Activated CD8-positive, alpha-beta memory T cell treated with anti-CD3 and anti-CD28 coated beads, Interleukin-2, amount 50 U/mL, for 1 hour (primary cell): ENCODE data around the gene INF2.
A peak's percentile ranks its signal among the peaks of the same experiment; 100 is the strongest.

Experiments used
- DNase-seq: peaks from one replicate; pipeline ENCODE4 v3.0.0-alpha.2; 2020; ENCODE audit errors: extremely low read depth

INF2 gene

DNA sequence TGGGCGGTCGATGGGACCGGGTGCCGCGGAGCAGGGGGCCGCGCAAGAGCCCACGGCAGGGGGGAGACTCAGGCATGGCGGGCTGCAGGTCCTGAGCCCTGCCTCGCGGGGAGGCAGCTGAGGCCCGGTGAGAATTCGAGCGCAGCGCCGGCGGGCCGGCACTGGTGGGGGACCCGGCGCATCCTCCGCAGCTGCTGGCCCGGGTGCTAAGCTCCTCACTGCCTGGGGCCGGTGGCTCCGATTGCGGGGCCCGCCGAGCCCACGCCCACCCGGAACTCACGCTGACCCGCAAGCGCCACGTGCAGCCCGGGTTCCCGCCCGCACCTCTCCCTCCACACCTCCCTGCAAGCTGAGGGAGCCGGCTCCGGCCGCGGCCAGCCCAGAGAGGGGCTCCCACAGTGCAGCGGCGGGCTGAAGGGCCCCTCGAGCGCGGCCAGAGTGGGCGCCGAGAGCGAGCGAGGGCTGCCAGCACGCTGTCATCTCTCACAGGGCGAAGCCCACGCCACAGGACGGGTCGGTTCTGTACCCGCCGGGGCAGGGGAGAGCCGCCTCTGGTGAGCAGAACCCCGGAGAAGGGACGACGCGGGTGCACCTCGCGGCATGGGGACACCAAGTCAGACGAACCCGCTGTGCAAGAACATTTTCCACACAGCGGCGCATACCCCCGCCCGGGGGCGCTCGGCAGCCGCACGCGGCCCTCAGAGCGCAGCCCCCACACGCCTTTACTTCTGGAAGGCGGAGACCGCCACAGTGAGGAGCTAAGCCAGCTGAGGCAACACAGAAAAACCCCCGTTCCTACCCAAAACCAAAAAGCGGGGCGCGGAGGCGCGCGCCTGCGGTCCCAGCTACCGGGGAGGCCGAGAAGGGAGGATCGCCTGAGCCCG, 62.4 kb downstream of the INF2 start:
- no peak for DNase-seq

DNA sequence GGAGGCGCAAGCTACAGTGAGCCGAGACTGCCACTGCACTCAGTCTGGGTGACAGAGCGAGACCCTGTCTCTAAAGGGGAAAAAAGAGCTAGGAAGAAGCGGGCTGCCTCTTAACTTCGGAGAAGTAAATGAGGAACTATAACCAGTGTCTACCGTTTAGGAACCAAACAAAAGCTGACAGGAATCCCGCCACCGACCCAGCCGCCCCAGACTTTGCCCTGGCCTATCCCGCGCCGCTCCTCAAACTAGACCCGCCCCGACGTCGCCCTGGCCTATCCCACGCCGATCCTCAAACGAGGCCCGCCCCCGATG, 63.0 kb downstream of the INF2 start:
- no peak for DNase-seq

DNA sequence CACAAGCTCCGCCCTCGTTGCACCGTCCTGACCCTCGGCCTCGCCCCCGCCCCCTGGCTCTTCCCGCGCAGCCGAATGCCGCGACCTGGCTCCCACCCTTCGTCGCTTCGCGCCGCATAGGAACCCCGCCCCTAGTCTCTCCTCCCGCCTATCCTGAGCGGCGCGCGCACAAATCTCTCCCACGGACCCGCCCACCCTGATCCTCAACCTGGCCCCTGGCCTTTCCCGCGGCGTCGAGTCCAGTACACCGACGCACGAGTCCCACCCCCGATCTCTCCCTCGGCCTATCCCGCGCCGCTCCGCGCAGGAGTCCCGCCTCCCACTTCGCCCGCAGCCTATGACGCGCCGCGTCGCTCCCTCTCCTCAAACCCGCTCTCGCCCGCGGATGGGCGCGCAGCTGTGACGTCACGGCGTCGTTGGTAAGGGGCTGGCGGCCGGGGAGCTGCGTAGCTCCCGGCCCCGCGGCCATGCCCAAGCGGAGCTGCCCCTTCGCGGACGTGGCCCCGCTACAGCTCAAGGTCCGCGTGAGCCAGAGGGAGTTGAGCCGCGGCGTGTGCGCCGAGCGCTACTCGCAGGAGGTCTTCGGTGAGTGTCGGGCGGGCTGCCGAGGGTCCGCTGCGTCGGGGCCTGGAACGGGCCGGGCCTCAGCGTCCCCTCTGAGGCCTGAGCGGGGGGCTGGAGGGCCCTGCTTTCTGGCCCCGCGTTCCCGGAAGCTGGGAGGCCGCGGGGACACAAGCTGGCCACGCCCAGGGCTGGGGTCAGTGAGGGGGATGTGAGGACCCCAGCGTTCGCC, 63.5 kb downstream of the INF2 start, which contains the start of gene SIVA1:
TSS of gene SIVA1 (plus strand) at position 413 of the 793 bp plus-strand sequence. CDS start at position 468, 55 bp downstream.
- peak; percentile 98 for DNase-seq

DNA sequence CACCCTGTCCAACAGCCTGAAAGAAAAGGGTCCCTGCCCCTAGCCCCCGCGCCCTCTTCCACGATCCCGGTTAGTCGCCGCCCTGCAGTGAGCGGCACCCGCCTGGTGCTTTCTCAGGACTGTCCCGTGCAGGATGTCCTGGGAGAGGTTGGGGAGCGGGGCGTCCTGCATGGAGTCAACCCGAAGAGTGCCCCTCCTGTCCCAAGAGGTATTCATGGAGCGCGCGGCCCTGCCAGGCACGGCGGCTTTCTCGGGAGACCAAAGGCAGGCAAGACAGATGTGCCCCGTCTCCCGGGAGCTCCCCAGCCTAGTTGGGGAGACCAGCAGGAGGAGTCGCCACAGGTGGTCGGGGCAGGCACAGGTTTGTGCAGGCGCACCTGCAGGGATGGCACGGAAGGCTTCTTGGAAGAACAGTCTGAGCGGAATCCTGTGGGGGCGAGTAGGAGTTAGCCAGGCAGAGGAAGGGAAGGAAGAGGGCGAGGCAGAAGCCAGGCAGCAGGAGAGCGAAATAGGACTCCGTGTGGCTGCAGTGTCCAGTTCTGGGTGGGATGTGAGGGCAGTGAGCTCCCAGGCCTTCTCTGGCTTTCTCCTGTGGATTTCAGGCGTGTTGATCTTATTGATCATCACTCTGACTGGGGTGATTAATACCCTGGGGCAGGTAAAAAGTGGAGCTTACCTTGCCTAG, 64.3 kb downstream of the INF2 start:
- DNase-seq, result no peak

DNA sequence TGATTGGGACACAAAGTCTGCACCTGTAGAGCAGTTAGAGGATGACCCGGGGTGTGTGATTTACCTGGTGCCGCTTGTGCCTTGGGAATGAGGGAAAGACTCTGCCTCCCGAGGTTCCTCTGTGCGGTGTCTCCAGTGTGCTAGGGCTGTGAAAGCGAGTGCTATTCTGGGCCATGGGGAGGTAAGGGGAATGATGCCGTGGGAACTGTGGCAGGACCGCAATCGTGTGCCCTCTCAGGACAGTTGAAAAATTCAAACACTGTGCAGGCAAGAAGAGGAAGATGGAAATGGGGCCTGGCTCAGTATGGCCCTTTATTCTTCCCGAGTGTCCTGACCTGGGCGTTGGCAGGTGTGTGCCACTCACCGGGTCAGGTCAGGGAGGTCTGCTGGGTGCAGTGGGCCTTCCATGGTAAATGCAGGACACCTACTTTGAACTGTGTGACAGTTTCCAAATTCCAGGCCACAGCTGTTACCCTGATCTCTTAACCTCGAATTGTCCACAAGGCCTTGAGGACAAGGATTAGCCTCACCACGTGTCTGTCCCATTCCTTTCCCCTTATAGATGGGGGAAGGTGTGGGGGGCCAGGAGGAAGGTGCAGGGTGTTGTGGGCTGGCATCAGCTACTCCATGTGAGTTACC, 64.9 kb downstream of the INF2 start:
- DNase-seq, result no peak

DNA sequence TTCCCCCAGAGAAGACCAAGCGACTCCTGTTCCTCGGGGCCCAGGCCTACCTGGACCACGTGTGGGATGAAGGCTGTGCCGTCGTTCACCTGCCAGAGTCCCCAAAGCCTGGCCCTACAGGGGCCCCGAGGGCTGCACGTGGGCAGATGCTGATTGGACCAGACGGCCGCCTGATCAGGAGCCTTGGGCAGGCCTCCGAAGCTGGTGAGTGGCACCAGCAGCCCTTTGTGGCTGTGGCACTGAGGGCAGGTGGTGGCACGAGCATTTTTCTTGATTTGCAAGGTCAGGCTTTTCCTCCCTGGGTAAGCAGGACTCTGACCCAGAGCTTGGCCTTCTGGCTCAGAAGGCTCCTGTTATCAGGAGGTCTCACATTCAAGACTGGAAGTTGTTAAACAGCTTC, 66.2 kb downstream of the INF2 start:
- no peak for DNase-seq

DNA sequence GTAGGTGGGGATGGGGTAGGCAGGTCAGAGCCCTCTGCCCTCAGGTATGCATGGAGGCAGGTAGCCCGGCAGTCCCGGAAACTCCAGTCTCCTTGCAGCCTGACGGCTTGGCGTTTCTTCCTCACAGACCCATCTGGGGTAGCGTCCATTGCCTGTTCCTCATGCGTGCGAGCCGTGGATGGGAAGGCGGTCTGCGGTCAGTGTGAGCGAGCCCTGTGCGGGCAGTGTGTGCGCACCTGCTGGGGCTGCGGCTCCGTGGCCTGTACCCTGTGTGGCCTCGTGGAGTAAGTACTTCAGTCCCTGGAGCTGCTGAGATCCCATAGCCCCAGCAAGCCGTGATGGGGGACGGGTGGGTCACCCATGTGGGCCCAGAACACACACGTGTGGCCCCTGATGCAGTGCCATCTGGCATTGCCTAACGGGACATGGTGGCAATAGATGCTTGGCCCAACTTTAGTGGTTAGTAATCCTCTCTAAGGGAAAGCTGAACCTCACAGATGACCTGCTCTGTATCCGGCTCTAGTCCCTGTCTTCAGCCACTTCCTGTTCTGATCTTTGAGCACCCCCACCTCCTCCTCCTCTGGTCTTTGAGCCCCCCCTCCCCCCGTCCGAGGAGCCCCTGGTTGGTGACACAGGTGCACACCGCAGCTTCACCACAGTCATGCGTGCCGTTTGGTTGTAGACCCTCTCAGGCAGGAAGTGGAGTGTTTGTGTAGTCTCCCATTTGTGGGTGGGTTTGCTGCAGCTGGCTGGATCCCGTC, 67.2 kb downstream of the INF2 start:
- DNase-seq, result no peak

DNA sequence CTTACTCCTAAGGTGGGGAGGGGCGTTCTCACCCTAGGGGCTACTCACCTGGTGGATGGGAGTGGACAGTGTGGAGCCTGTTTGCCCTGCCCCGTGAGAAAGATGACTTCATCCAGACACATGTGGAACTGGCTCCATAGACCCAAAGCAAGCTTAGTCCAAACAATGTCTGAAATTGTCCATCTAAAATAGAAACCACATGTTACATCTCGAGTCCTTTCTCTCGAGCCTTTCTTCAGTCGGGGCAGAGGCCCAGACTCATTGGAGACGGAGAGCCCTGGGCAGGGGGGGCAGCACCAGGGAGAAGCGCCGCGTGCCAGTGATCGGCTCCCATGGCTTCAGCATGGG, 67.8 kb downstream of the INF2 start:
- DNase-seq, result no peak

DNA sequence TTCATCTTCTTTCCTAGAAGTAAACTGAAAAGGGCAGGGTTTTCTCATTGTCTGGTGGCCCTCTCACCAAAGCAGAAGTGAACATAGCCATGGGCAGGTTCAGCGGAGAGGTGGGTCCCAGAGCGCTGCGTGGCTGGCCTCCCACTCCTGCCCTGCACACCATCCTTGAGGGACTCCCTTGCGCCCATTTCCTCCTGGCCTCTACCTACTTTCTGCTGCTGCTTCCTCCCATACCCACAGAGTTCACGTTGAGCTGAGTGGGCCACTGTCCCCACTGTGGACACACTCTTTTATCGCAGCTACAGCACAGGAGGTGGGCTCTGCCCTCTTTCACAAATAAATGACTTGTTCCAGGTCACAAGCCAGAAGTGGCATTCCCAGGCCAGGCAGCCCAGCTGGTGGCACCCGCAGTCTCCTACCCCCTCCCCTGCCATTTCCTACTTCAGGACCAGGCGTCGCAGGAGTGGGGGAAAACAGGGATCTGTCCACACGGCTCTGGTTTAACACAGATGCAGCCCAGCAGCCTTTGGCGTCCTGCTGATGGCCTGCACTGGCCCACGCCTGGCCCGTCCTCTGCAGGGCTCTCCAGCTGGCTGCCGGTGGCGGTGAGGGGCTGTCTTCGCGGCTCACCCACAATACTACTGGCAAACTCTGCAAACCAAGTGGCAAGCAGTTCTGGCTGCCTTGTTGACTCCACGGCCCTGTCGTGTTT, 68.4 kb downstream of the INF2 start:
- no peak for DNase-seq

DNA sequence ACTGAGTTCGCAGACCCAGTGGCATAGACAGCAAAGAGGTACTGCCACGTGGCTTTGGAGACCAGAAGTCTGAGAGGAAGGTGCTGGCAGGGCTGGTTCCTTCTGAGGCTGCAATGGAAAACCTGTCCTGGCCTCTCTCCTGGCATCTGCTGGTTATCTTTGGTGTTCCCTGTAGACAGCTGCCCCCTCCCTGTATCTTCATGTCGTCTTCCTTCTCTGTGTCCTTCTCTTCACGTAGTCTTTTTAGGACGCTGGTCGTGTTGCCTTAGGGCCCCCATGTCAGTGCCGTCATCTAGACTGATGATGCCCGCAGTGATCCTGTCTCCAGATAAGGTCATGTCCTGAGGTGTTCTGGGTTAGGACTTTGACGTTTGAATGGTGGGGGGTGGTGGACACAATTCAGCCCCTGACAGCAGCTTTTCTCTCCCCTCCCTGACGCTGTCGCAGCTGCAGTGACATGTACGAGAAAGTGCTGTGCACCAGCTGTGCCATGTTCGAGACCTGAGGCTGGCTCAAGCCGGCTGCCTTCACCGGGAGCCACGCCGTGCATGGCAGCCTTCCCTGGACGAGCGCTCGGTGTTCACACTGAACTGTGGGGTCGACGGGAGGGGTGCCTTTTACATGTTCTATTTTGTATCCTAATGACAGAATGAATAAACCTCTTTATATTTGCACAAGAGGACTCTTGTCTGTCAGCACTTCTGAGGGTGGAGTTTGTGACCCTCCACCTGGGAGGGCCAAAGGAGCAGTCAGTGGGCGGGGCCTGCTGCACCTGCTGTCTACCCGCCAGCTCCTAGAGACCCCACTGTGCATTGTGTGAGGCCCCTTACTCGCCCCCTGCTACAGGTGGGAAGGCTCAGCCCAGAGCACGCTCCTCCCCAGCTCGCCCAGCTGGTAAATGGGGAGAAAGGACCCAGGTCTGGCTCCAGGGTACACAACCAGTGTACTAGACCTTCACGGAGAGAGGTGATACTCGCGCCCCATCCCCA, 69.9 kb downstream of the INF2 start:
- no peak for DNase-seq

DNA sequence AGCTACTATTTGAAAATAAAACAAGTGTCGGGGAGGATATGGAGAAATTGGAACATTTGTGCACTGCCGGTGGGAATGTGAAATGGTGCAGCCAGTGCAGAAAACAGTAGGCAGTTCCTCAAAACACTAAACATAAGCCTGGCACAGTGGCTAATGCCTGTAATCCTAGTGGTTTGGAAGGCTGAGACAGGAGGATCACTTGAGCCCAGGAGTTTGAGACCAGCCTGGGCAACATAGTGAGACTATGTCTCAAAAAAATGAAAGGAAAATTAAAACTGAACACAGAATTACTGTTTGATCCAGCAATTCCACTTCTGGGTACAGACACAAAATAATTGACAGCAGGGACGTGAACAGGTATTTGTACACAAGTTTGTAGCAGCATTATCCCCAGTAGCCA, 76.1 kb downstream of the INF2 start:
- DNase-seq, result no peak

DNA sequence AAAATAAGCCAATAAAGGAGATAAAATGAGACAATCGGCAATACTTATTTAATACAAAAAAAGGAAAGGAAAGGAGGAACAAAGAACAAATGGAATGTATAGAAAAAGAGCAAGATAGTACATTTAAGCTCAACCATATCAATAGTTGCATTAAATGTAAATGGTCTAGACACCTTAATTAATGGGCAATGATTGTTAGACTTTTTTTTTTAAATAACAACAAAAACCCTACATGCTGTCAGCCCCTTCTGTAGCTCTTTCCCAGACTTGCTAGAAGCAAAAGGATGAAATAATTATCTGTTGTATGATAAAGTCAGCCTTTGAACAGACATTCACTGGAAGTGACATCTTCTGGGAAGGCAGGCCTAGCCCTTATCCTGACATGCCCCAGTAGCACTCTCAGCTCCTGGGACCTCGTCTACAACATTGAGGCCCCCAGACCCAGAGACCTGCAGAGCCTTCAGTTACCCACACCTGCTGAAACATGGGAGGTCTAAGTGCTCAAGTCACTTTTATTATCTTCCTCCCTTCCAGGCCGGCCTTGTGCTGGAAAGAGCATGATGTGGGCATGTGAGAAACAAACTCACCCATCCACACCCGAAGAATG, 76.9 kb downstream of the INF2 start:
- no peak for DNase-seq

DNA sequence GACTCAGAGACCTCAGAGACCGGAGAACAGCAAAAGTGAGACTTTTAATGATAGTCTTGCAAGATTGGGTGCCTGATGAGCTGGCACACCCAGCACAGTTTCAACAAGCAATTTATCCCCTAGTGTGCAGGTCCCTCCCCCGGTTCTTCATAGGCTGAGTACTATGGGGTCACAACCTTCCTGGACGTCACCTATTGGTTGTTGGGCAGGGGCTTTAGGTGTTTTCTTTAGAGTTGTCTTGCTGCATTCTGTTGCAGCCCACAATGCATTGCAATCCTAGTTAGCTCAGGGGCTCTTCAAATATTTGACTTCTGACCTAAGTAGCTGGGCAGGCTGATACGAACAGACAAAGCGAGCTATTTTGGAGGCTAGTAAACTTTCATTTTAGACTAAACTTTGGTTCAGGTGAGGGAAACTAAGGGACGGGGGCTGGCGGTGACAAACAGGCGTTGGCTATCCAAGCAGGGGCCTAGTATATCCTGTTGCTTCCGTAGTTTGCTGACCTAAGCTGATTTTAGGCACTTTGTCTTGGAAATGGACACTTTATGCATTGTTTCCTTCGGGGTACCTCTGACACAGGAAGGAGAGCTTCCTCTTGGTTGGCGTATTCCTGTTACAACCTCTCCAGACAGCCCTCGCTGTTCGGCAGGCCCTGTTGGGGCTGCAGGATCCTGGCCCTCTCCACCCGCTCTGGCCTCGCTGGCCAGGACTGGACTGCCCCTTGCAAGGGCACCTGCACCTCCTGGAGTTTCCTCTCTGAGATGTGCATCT, 77.6 kb downstream of the INF2 start:
- DNase-seq, result no peak

DNA sequence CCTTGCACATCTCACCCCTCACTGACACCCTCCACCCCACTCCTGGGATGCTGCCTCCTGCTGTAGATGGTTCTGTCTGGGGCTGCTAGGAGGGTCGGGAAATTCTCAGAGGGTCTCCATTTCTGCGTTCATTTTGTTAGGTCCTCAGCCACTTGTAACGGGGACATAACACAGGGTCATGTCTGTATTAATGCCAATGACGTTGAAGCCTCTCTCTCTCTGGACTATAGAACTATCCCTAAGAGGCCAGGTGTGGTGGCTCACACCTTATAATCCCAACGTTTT, 78.2 kb downstream of the INF2 start:
- DNase-seq, result no peak

DNA sequence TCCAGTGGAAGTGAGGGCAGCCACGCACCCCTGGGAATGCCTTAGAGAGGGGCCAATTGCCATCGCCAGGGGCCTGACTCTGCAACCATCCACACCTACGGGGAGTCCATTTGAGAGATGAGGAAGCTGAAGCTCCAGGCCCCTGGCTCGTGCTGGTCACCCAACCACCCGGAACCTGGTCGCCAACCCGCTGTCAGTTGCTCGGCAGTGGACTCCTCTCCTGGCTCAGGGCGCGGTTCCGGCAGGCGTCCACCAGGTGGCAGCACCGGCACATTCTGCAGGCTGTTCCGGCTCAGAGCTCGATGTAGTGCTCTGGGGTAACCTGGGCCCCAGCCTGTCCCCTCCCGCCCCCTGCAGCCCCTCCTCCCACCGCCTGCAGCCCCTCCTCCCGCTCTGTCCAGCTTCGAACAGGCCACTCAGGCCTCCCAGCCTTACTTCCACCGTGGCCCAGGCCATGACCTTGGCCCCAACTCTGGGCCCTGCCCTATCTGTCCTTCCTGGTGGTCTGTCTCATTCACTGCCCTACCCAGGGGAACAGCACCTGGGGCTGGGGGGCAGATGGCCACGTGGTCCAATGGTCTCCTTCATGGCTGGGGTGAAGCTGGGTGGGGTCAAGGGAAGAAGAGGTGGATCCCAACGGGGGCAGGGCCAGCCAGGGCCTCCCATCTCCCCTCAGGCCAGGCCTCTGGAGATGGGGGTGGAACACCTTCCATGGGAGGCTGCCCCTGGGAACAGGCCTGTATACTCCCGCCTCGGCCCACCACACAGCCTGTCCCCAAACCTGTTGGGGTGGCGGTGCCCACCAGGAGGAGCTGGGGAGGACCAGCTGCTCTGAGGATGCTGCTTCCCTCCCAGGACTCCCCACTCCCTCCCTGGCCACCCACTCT, 79.3 kb downstream of the INF2 start:
- peak; percentile 72 for DNase-seq

DNA sequence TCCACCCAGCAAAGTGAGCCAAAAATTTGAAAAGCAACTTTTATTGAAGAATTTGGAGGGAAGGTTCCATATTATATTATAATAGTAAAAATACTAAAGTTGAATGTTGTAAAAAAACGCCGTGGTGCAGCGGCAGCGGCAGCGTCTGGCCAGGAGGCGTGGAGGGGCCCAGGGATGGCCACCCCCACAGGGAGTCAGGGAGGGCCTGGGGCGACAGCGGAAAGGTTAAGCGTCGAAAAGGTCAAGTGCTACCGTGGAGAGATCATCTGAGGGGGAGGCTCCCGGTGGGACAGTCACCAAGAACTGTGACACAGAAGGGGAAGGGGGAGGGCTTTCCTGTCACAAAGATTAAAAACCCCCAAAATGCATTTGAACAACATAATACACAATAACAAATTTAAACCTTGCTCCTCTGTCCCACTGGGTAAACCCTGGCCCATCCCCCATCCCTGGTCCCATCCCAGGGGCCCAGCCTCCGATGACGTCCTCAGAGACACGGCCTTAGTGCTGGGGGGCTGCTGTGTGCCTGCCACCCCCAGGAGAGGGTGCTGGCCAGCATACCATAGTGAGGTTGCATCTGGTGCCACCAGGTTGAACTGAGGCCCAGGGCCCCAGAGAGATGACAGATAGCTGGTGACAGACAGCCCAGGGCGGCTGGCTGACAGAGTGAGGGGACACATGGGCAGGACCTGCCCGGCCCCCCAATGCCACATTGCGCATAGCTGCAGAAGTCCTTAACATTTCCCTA, 80.1 kb downstream of the INF2 start:
- DNase-seq, result no peak

DNA sequence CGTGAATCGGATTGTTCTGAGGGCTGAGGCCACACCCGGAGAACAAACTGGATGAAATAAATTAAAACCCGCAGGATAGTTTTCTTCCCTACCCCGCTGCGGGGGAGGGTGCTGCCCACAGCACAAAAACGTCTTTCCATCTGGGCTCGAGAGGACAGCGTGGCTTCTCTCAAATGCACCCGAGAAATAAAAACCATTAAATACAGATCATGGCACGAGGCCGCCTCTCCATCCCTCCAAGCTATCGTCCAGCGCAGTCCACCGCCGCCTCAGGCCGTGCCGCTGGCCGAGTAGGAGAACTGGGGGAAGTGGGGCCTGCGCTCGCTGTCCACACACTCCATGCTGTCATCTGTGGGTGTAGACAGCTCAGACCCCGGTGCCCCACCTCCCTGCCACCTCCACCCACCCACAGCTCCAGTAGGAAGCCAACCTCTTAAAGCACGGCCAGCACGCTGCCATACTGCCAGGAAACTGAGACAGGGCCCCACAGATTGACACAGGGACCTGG, 80.7 kb downstream of the INF2 start:
- no peak for DNase-seq
